ENCODE measurements around the gene ZNF593. TPM values are rescaled to one million over a fixed set of nuclear protein-coding genes. Genes with fewer than 3 reads are reported as not detected.

The ZNF593 gene
- total RNA-seq, 1 donor from 2014 or later, result 18.0 TPM

- ATAC-seq, result no peak
- TF ChIP-seq CTCF (IDR thresholded peaks at IDR 0.05), result no peak
- DNase-seq, result no peak
- Histone ChIP-seq H3K4me1 (peaks cover 14% of the 10 kb centered on the region), H3K9me3 (no peaks in the 10 kb centered on the region), H3K27me3 (ENCODE audit: low read depth) (no peaks in the 10 kb centered on the region), H3K36me3 (no peaks in the 10 kb centered on the region), H3K4me3 (peak overlapping the region; percentile 98), H3K27ac (peak overlapping the region; percentile 85)
- intact Hi-C loops (cut with DNase I), result no loop called here
Observed at GRCh38 chr1:26169198-26169554, 532 bp upstream of the ZNF593 start.

- intact Hi-C loops (cut with DNase I), result no loop called here
Observed at GRCh38 chr1:26170472-26170821, 739 bp downstream of the ZNF593 start.

GRCh38 chr1:26171084-26172072 lies 1.7 kb downstream of the ZNF593 start, which contains the start of gene ZNF593OS:
Gene ZNF593OS, minus strand, starts transcription at chr1:26171832. Its CDS starts 171 bp downstream, at chr1:26171661.
- Histone ChIP-seq H3K27ac (no peak within 1 kb of the TSS), H3K4me3 (peak within 1 kb of the TSS; percentile 98), H3K9me3 (no peaks in the 10 kb centered on the region), H3K27me3 (ENCODE audit: low read depth) (no peaks in the 10 kb centered on the region), H3K36me3 (no peaks in the 10 kb centered on the region), H3K4me1 (peaks cover 10% of the 10 kb centered on the region)
- DNase-seq (no peak), ATAC-seq (no peak)
- intact Hi-C loops (cut with DNase I), result no loop called here
- no peak for TF ChIP-seq CTCF (IDR thresholded peaks at IDR 0.05)

More at GRCh38 chr1:26170472-26170821, 739 bp downstream of the ZNF593 start:
- H3K9me3 ChIP-seq, result no peaks in the 10 kb centered on the region
- H3K4me1 ChIP-seq, result peaks cover 10% of the 10 kb centered on the region
- H3K4me3 ChIP-seq, result peak overlapping the region; percentile 98
- no peak for DNase-seq
- no peaks in the 10 kb centered on the region for H3K27me3 ChIP-seq (ENCODE audit: low read depth)
- H3K36me3 ChIP-seq, result no peaks in the 10 kb centered on the region
- TF ChIP-seq CTCF (IDR thresholded peaks at IDR 0.05), result no peak
- H3K27ac ChIP-seq, result peak overlapping the region; percentile 85
- no peak for ATAC-seq

- peaks cover 8% of the 10 kb centered on the region for H3K4me1 ChIP-seq
- no peak for ATAC-seq
- H3K4me3 ChIP-seq, result no peak overlapping the region
- no peaks in the 10 kb centered on the region for H3K36me3 ChIP-seq
- H3K27me3 ChIP-seq (ENCODE audit: low read depth), result no peaks in the 10 kb centered on the region
- H3K27ac ChIP-seq, result no peak overlapping the region
- DNase-seq, result no peak
- intact Hi-C loops (cut with DNase I), result no loop called here
- H3K9me3 ChIP-seq, result no peaks in the 10 kb centered on the region
- no peak for TF ChIP-seq CTCF (IDR thresholded peaks at IDR 0.05)
Observed at GRCh38 chr1:26175346-26175745, 5.6 kb downstream of the ZNF593 start.

- intact Hi-C loops (cut with DNase I), result no loop called here
- DNase-seq, result peak; percentile 90
- peak within 1 kb of the TSS; percentile 72 for H3K27ac ChIP-seq
- no peaks in the 10 kb centered on the region for H3K27me3 ChIP-seq (ENCODE audit: low read depth)
- H3K4me3 ChIP-seq, result peak within 1 kb of the TSS; percentile 44
- TF ChIP-seq CTCF (IDR thresholded peaks at IDR 0.05), result peak; percentile 25
- H3K4me1 ChIP-seq, result no peaks in the 10 kb centered on the region
- no peaks in the 10 kb centered on the region for H3K9me3 ChIP-seq
- ATAC-seq, result peak; percentile 97 to 98
- peaks cover 9% of the 10 kb centered on the region for H3K36me3 ChIP-seq
Observed at GRCh38 chr1:26177182-26177684, 7.5 kb downstream of the ZNF593 start, which contains the start of gene CNKSR1. Gene CNKSR1, plus strand, starts transcription at chr1:26177491. Its CDS starts 57 bp downstream, at chr1:26177548.
